ENCODE measurements around the gene SORT1.

SORT1 gene

DNA sequence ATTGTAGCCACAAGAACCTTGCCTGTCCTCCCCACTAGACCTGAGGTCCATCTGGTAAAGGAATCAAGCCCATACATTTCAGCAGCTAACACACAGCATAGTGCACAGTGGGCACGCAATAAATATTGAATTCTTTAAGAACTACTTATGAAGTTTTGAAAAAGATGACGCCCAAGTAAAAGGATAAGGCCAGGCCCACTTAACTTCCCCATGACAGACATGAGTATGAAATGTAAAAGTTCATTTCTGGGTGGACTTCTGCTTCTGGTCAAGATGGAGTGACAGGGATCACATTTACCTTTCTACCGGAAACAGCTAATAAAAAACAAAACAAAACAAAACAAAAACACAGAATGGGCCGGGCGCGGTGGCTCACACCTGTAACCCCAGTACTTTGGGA is 25.4 kb downstream of the SORT1 start:
- peaks cover 4% of the 10 kb centered on the region for H3K36me3 ChIP-seq
- no peak overlapping the region for H3K4me3 ChIP-seq (ENCODE audit: low read depth, low read length)

DNA sequence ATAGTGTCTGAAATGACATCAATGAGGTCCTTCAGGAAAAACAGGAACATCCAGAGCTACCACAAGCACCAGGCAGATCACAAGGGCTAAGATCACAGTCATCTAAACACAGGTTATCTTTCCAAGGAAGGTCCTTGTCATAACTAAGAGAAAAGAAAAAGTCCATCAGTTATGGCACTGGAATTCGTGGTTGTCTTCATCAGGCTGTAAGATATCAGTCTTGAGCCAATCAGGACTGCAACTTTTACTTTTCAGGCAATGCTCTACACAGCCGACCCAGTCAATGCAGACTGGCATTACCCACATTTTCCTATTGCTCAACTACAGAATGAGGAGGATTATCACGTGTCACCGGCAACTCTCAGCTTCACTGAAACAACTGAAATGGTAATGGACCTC is 26.4 kb downstream of the SORT1 start:
- DNase-seq: no peak
- TF ChIP-seq, protein P1, sequence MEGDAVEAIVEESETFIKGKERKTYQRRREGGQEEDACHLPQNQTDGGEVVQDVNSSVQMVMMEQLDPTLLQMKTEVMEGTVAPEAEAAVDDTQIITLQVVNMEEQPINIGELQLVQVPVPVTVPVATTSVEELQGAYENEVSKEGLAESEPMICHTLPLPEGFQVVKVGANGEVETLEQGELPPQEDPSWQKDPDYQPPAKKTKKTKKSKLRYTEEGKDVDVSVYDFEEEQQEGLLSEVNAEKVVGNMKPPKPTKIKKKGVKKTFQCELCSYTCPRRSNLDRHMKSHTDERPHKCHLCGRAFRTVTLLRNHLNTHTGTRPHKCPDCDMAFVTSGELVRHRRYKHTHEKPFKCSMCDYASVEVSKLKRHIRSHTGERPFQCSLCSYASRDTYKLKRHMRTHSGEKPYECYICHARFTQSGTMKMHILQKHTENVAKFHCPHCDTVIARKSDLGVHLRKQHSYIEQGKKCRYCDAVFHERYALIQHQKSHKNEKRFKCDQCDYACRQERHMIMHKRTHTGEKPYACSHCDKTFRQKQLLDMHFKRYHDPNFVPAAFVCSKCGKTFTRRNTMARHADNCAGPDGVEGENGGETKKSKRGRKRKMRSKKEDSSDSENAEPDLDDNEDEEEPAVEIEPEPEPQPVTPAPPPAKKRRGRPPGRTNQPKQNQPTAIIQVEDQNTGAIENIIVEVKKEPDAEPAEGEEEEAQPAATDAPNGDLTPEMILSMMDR (IDR thresholded peaks at IDR 0.05; ENCODE audit: low read depth, low read length): no peak
- Histone ChIP-seq H3K27me3 (ENCODE audit: insufficient read depth, low read depth, severe bottlenecking) (no peaks in the 10 kb centered on the region), H3K4me3 (ENCODE audit: low read depth, low read length) (no peak overlapping the region), H3K27ac (no peak overlapping the region), H3K9me3 (ENCODE audit: severe bottlenecking) (no peaks in the 10 kb centered on the region), H3K36me3 (peaks cover 14% of the 10 kb centered on the region)

More for the DNA sequence above, 25.4 kb downstream of the SORT1 start:
- DNase-seq: no peak
- H3K27me3 ChIP-seq (ENCODE audit: insufficient read depth, low read depth, severe bottlenecking): no peaks in the 10 kb centered on the region
- TF ChIP-seq, protein P1 (IDR thresholded peaks at IDR 0.05; ENCODE audit: low read depth, low read length): no peak
- H3K9me3 ChIP-seq (ENCODE audit: severe bottlenecking): no peaks in the 10 kb centered on the region
- no peak overlapping the region for H3K27ac ChIP-seq

DNA sequence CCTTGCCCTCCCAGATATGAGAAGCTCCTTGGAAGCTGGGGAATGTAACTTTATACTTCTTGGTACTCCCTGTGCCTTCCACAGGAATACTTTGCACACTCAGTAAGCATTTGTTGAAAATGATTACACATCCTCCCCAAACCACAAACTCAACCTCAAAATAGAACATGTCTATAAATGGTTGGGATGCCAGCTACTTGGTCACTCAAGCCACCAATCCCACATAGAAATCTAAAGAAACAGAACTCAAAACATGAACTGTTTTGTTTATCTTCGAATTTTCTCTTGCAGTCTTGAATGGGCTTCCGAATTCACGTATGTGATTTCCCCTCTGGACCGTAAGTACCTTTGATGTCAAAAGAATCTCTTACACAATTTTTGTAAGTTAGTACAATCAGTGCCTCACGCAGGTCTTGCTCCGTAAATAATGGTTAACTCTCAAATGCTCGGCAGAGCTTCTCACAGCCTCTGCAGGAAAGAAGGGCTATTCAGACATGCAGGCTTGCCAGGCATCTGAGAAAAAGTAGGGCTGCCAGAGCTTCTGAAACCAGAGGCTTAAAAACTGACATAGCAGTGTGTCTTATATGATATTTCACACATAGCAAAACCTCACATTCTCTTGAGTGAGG is 26.9 kb downstream of the SORT1 start:
- no peak overlapping the region for H3K27ac ChIP-seq

DNA sequence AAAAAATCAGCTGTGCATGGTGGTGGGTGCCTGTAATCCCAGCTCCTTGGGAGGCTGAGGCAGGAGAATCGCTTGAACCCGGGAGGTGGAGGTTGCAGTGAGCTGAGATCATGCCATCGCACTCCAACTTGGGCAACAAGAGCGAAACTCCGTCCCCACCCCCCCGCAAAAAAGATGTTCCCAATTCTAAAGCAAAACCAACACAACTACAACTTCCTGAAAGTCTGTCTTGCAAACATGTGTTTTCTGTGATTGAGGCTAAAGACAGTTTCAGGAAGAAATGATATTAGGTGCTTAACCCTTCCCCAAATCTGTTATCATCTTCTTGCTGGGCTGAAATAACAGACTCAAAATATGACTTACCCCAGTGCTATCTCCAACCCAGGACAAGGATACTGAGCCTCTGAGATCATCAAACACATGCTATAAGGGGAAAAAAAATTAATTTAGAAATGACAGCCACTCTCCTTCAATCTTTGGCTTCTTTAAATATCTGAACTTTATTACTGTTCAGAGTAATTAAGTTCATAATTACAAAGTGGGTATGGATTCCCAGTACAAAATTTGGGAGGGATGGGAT is 28.5 kb downstream of the SORT1 start:
- no peak for DNase-seq
- H3K4me3 ChIP-seq (ENCODE audit: low read depth, low read length): no peak overlapping the region
- TF ChIP-seq, protein P1 (IDR thresholded peaks at IDR 0.05; ENCODE audit: low read depth, low read length): no peak
- H3K36me3 ChIP-seq: peaks cover 34% of the 10 kb centered on the region
- no peak overlapping the region for H3K27ac ChIP-seq
- no peaks in the 10 kb centered on the region for H3K27me3 ChIP-seq (ENCODE audit: insufficient read depth, low read depth, severe bottlenecking)
- H3K9me3 ChIP-seq (ENCODE audit: severe bottlenecking): no peaks in the 10 kb centered on the region

More for the DNA sequence above, 26.9 kb downstream of the SORT1 start:
- DNase-seq: no peak
- Histone ChIP-seq H3K36me3 (peaks cover 19% of the 10 kb centered on the region), H3K4me3 (ENCODE audit: low read depth, low read length) (no peak overlapping the region), H3K9me3 (ENCODE audit: severe bottlenecking) (no peaks in the 10 kb centered on the region), H3K27me3 (ENCODE audit: insufficient read depth, low read depth, severe bottlenecking) (no peaks in the 10 kb centered on the region)
- TF ChIP-seq, protein P1 (IDR thresholded peaks at IDR 0.05; ENCODE audit: low read depth, low read length): no peak

DNA sequence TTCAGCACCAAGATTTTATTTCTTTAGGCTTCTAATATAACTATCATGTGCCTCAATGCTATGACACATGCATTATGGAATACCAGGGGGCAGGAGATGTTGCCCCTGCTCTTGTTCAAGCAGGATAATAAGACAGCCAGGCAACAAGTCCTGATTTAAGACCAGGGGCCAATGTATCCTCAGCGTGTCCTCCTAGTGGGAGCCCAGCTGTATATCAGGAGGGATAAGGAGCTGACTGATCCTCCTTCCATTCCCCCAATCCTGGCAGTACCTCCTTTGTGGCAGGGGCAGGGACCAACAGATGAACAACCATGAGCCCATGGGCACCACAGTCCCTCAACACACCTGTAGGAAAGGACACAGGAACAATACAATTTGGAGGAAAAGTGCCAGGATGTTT is 29.3 kb downstream of the SORT1 start:
- H3K9me3 ChIP-seq (ENCODE audit: severe bottlenecking): no peaks in the 10 kb centered on the region
- TF ChIP-seq, protein P1 (IDR thresholded peaks at IDR 0.05; ENCODE audit: low read depth, low read length): peak; percentile 21; the same call in 1 of the 2 replicates
- no peak overlapping the region for H3K4me3 ChIP-seq (ENCODE audit: low read depth, low read length)
- no peak overlapping the region for H3K27ac ChIP-seq
- DNase-seq: peak; percentile 14
- peaks cover 42% of the 10 kb centered on the region for H3K36me3 ChIP-seq
- H3K27me3 ChIP-seq (ENCODE audit: insufficient read depth, low read depth, severe bottlenecking): no peaks in the 10 kb centered on the region

Measured in WERI-Rb-1 (cell line).